ENCODE measurements around the gene PLTP.
"Not testable (repeated sequence)": the region's sequence is repeated elsewhere in the genome, so short reads cannot be mapped to it uniquely, and the experiment has no call there.

Gene PLTP

GRCh38 chr20:45919542-45920399 lies 7.8 kb upstream of the PLTP start:
- DNase-seq: peak; percentile 43

GRCh38 chr20:45918779-45919537 lies 7.0 kb upstream of the PLTP start:
- no peak for DNase-seq

GRCh38 chr20:45918182-45918737 lies 6.3 kb upstream of the PLTP start:
- DNase-seq: no peak

GRCh38 chr20:45917790-45918141 lies 5.8 kb upstream of the PLTP start:
- no peak for DNase-seq

GRCh38 chr20:45913116-45913515 lies 1.2 kb upstream of the PLTP start:
- DNase-seq: no peak

- DNase-seq: no peak
These were observed 358 bp upstream of the PLTP start for GRCh38 chr20:45912344-45912682.

- peak; percentile 99 for DNase-seq
These were observed 1.1 kb downstream of the PLTP start for GRCh38 chr20:45910670-45911485.

GRCh38 chr20:45909817-45910669 lies 1.9 kb downstream of the PLTP start:
- DNase-seq: no peak

GRCh38 chr20:45909336-45909808 lies 2.6 kb downstream of the PLTP start:
- DNase-seq: no peak

GRCh38 chr20:45908084-45908483 lies 3.9 kb downstream of the PLTP start:
- no peak for DNase-seq

- no peak for DNase-seq
These were observed 4.6 kb downstream of the PLTP start for GRCh38 chr20:45907219-45907948.

GRCh38 chr20:45905505-45906079 lies 6.4 kb downstream of the PLTP start:
- peak; percentile 69 for DNase-seq

- no peak for DNase-seq
These were observed 7.1 kb downstream of the PLTP start for GRCh38 chr20:45904583-45905504.

- DNase-seq: no peak
These were observed 9.7 kb downstream of the PLTP start for GRCh38 chr20:45902199-45902701.

- not testable (repeated sequence) for DNase-seq
These were observed 10.6 kb downstream of the PLTP start for GRCh38 chr20:45901332-45901731.

- no peak for DNase-seq
These were observed 12.7 kb downstream of the PLTP start for GRCh38 chr20:45899046-45899835.

- DNase-seq: no peak
These were observed 13.7 kb downstream of the PLTP start for GRCh38 chr20:45898285-45898684.

GRCh38 chr20:45897692-45898091 lies 14.3 kb downstream of the PLTP start:
- no peak for DNase-seq
